GM18526 (cell line): ENCODE data around the gene ARHGEF4.

Source experiments
- POLR2A ChIP-seq: IDR thresholded peaks from 3 replicates; pipeline ENCODE4 v1.6.1; 2011; ENCODE audit not compliant: insufficient read length; ENCODE audit errors: extremely low read depth

The ARHGEF4 gene

DNA sequence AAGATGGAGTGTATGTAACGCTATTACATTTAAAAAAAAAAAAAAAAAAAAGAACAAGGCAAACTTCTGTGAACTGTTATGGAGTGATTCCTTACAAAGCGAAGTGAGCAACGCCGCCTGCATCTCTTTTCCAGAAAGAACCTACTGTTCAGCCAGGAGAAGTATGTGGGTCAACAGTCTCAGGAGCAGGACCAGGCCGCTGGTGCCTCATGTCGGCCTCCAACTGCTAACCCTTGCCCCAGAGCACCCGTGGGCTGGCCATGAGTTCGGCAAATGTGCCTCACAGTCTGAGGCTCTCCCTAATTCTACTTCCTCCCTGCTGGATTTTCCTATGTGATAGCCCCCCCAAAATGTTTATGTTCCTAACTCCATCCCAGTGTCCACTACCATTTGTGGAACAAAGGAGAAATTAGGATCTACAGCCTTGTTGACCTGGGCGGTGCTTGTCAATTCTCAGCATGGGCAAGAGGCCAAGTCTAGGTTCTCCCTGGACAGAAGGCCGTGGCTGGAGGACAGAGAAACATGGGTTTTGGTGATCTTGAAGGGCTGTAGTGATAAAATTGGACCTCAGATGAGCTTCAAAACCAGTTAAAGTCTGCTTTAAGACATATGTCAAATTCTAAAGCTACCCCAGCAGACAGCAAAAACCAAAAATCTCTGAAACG is 240.6 kb downstream of the ARHGEF4 start:
- TF ChIP-seq POLR2A, result no peak

DNA sequence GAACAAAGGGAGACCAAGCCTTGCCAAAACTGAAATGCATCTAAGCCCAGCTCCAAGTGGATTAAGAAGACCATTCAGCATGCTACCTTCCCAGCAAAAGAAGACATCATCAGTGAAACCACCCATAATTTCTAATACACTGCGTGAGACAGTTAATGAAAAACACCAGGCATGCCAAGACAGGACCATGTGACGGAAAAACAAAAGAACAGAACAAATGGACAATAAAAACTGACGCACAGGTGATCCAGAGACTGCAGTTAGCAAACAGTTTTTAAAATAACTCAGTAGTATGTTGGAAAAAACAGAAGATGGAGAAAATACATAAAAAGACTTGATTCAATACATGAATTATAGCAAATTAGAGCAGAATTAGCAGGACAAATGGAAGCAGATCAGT is 241.3 kb downstream of the ARHGEF4 start:
- TF ChIP-seq POLR2A, result no peak

DNA sequence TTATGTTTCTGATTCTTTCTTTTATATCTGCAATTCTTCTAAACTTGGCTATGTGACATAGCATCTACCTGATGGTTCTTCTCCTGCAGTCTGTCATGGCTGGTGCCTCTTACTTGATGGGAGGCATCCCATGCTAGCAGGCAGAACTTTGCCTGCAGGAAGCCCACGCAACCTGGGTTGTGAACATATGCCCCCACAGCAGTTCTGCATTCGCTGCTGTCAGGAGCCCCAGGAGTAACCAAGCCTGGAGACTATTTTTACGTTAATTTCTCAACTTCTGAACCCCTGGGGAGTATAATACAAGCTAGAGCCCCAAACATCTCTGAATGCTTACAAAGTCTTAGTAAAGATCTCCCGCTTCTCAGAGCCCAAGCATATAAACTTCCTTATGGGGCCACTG is 244.5 kb downstream of the ARHGEF4 start:
- no peak for TF ChIP-seq POLR2A

GRCh38 chr2:131085646-131086045 is 248.9 kb downstream of the ARHGEF4 start:
- no peak for TF ChIP-seq POLR2A

DNA sequence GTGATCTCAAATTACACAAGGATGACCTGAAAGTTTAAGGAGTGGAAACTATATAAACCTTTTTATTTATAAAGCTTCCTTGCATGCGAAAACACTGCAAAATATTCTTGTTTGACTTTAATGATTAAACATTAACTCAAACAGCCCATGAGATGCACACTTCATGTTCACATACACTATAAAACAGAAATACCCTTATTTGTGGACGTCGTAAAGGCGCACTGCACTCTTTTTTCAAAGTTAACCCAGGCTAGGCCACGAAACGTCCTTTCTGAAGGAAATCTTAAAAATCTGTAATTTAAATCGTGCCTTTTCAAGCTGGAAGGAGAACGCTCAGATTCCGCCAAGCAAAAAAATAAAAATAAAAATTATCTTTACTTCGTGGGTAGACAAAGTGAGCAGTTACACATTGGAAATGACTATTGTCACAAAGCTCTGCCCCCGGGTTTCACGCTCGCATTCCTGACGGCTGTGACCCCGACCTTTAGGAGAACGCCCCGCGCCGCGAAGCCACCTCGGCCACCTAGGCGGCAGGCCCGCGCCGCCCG is 255.8 kb downstream of the ARHGEF4 start:
- TF ChIP-seq POLR2A, result no peak

DNA sequence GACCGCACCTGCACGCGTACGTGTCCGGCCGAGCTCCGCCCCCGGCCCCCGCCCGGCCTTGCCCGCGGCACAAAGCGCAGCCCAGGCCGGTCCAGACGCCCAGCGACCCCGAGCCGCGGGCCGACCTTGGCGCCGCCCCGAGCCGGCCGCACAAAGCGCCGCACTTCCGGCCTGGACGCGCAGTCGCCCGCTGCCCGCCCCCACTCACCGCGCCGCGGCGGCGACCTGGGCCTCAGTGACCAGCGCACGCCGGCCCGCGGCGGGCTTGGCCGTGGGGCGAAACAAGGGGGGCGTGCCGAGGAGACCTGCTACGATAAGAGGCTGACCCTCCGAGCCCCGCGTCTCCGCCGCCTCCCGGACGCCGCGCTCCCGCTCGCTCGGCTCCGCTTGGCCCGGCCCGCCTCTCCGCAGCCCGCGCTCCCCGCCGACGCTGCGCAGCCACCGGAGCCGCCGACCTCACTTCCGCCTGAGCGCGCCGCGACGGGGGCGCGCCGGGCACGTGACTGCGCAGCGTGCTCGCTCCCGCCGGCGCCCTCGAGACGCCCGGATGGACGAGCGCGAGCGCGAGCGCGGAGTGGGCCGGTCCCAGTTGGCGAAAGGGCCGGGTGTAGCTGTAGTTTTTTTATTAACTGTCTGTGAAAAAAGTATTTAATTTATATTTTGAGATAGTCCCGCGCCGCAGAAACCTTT is 256.4 kb downstream of the ARHGEF4 start, which contains the start of gene FAM168B:
Gene FAM168B (minus strand): TSS at position 455 of the 690 bp plus-strand sequence. CDS start 10,814 bp downstream, outside the sequence.
- peak; percentile 82 for TF ChIP-seq POLR2A

DNA sequence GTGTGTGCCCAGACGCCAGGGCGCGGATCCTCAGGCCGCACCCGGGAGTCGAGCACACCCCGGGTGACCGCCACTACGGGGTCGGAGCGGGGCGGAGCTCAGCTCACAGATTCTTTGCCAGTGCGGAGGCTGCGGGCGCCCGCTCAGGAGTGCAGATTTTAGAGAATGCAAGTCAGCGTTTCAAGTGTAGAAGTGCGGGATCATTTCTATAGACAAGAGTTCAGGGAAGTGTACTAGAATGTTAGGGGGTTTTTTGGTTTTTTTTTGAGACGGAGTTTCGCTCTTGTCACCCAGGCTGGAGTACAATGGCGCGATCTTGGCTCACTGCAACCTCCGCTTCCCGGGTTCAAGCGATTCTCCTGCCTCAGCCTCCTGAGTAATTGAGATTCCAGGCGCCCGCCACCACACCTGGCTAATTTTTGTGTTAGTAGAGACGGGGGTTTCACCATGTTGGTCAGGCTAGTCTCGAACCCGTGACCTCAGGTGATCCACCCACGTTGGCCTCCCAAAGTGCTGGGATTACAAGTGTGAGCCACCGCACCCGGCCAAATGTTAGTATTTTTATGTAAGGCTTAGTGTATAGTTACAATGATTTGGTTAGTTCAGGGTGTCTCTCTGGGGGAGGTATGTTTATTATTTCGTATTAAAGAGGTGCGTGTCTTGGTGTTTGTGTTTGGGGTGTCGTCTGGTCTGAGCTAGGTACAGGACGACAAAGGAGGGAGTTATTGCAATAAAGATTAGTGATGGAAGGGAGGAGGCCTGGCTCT is 257.2 kb downstream of the ARHGEF4 start:
- TF ChIP-seq POLR2A, result no peak

DNA sequence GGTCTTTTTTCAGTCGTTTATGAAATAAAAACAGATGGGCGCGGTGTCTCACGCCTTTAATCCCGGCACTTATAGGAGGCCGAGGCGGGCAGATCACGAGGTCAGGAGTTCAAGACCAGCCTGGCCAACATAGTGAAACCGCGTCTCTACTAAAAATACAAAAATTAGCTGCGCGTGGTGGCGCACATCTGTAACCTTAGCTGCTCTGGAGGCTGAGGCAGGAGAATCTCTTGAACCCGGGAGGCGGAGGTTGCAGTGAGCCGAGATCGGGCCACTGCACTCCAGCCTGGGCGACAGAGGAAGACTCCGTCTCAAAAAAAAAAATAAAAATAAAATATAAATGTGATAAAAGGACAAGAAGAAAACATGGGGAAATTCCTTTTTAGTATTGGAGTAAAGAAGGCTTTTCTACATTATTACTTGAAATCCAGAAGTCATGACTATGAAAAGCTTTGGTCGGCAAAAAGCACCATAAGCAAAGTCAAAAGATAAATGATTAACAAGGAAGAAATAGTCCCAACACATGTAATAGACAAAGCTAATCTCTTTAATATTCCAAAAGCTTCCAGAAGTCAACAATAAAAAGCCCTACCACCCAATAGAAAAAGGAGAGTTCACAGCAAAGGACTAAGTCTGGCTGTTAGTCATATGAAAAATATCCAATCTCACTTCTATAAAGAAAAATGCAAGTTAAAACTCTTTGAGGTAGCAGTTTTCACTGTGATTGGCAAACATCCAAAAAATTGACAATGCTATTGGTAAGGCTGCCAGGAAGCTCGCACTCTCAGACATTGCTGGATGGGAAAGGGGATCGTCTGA is 258.0 kb downstream of the ARHGEF4 start:
- no peak for TF ChIP-seq POLR2A
